HS-5 (cell line): ENCODE data around the gene RAB22A.
A peak's percentile ranks its signal among the peaks of the same experiment; 100 is the strongest.

ENCODE experiments used
- DNase-seq: peaks from one replicate; pipeline ENCODE4 v3.0.0-alpha.2; 2012; ENCODE audit warnings: low read depth

RAB22A gene

GRCh38 chr20:58303547-58303946 lies 6.0 kb upstream of the RAB22A start:
- DNase-seq = no peak

- DNase-seq = no peak
These were observed 4.5 kb upstream of the RAB22A start for GRCh38 chr20:58305061-58305460.

- DNase-seq = peak; percentile 73
These were observed 2.9 kb upstream of the RAB22A start for GRCh38 chr20:58306421-58307261.

- no peak for DNase-seq
These were observed 2.2 kb upstream of the RAB22A start for GRCh38 chr20:58307270-58307669.

GRCh38 chr20:58308290-58308679 lies 1.2 kb upstream of the RAB22A start:
- DNase-seq = peak; percentile 67

GRCh38 chr20:58308680-58309527 lies 611 bp upstream of the RAB22A start:
- DNase-seq = no peak

- DNase-seq = peak; percentile 57
These were observed 822 bp downstream of the RAB22A start for GRCh38 chr20:58310291-58310782.

GRCh38 chr20:58312836-58313235 lies 3.3 kb downstream of the RAB22A start:
- DNase-seq = no peak

GRCh38 chr20:58313396-58313795 lies 3.9 kb downstream of the RAB22A start:
- no peak for DNase-seq

GRCh38 chr20:58321205-58321604 lies 11.7 kb downstream of the RAB22A start:
- no peak for DNase-seq

GRCh38 chr20:58322083-58322482 lies 12.6 kb downstream of the RAB22A start:
- DNase-seq = no peak

GRCh38 chr20:58325912-58326311 lies 16.4 kb downstream of the RAB22A start:
- DNase-seq = no peak

- DNase-seq = no peak
These were observed 17.7 kb downstream of the RAB22A start for GRCh38 chr20:58327211-58327610.

- no peak for DNase-seq
These were observed 19.3 kb downstream of the RAB22A start for GRCh38 chr20:58328836-58329235.

GRCh38 chr20:58329711-58330110 lies 20.2 kb downstream of the RAB22A start:
- DNase-seq = no peak

- no peak for DNase-seq
These were observed 20.7 kb downstream of the RAB22A start for GRCh38 chr20:58330249-58330648.

- DNase-seq = no peak
These were observed 21.2 kb downstream of the RAB22A start for GRCh38 chr20:58330687-58331086.

GRCh38 chr20:58331961-58332551 lies 22.5 kb downstream of the RAB22A start:
- DNase-seq = no peak

- no peak for DNase-seq
These were observed 30.2 kb downstream of the RAB22A start for GRCh38 chr20:58339741-58340140.

GRCh38 chr20:58340151-58340550 lies 30.6 kb downstream of the RAB22A start:
- no peak for DNase-seq

- DNase-seq = no peak
These were observed 31.3 kb downstream of the RAB22A start for GRCh38 chr20:58340853-58341252.

GRCh38 chr20:58342104-58342945 lies 32.8 kb downstream of the RAB22A start:
- peak; percentile 95 for DNase-seq
